T-cell (primary cell): ENCODE results near the gene SSMEM1. TPM values are rescaled to one million over a fixed set of nuclear protein-coding genes. Genes with fewer than 3 reads are reported as not detected.

Experiments
- ATAC-seq, 4 experiments: fragments of 200-7000 bp in 3 of 4; fragments of 150-1000 bp in 1 of 4; cut with Tn5 transposase; replicated peaks in 1 of 4; 1 replicate in 3 of 4; 2 replicates in 1 of 4; pipeline ENCODE4 v1.10.0; 2021; ENCODE audit warnings: moderate library complexity in 3 of 4, mild to moderate bottlenecking in 2 of 4, moderate number of reproducible peaks in 1 of 4
- CTCF ChIA-PET, 2 donors: fragments of 300-600 bp; sonication (Branson Sonifier 250); formaldehyde crosslinking; loops; one replicate each; lab custom pipeline; 2022; ENCODE audit warnings: antibody characterized with exemption in 2 of 2; lab: Charles Lee
- POLR2A ChIA-PET, 2 donors: fragments of 300-600 bp; sonication (Branson Sonifier 250); formaldehyde crosslinking; loops; one replicate each; lab custom pipeline; 2022; ENCODE audit warnings: antibody characterized with exemption in 2 of 2; lab: Charles Lee
- DNase-seq, 35 experiments: peaks; one replicate each; pipeline versions ENCODE4 v3.0.0 to v3.0.0-alpha.2; 2013 to 2023
- H3K27ac ChIP-seq: one replicate; pipeline ENCODE4 v1.5.1; 2013; ENCODE audit warnings: low read length
- H3K27me3 ChIP-seq, 2 experiments: replicated peaks in 1 of 2; 1 replicate in 1 of 2; 2 replicates in 1 of 2; pipeline versions ENCODE4 v1.6.1 to v1.7.0; 2013; ENCODE audit warnings: low read length in 1 of 2, mixed read lengths in 1 of 2; ENCODE audit not compliant: control insufficient read depth in 2 of 2, insufficient read depth in 2 of 2; ENCODE audit errors: extremely low read depth in 1 of 2
- H3K36me3 ChIP-seq, 2 donors: 1 replicate in 1 of 2; 2 replicates in 1 of 2; pipeline versions ENCODE4 v1.6.1 to v1.7.0; 2013; ENCODE audit warnings: low read length in 1 of 2; ENCODE audit not compliant: control insufficient read depth in 2 of 2, insufficient read depth in 1 of 2; ENCODE audit errors: extremely low read depth in 1 of 2
- H3K4me1 ChIP-seq, 2 experiments: 1 replicate in 1 of 2; 2 replicates in 1 of 2; pipeline versions ENCODE4 v1.6.1 to v1.7.0; 2013; ENCODE audit warnings: low read length in 2 of 2, mixed read lengths in 1 of 2; ENCODE audit not compliant: insufficient read depth in 2 of 2, control insufficient read depth in 1 of 2; ENCODE audit errors: extremely low read depth in 1 of 2
- H3K4me3 ChIP-seq, 2 donors: 1 replicate in 1 of 2; 2 replicates in 1 of 2; pipeline versions ENCODE4 v1.5.1 to v1.7.0; 2013; ENCODE audit warnings: mild to moderate bottlenecking in 2 of 2, low read length in 1 of 2, moderate library complexity in 1 of 2; ENCODE audit not compliant: control insufficient read depth in 1 of 2; ENCODE audit errors: extremely low read depth in 1 of 2
- H3K9me3 ChIP-seq: 2 replicates; pipeline ENCODE4 v1.7.0; 2013
- H3K27ac Mint-ChIP-seq, 2 donors: one replicate each; pipeline ENCODE4 v1.8.0; 2020 to 2021; ENCODE audit warnings: mild to moderate bottlenecking in 2 of 2, mixed read lengths in 2 of 2
- H3K27me3 Mint-ChIP-seq, 2 donors: one replicate each; pipeline ENCODE4 v1.8.0; 2021 to 2022; ENCODE audit warnings: mixed read lengths in 2 of 2
- H3K36me3 Mint-ChIP-seq: one replicate; pipeline ENCODE4 v1.8.0; 2021; ENCODE audit warnings: mixed read lengths
- H3K4me1 Mint-ChIP-seq, 3 donors: one replicate each; pipeline ENCODE4 v1.8.0; 2020 to 2022; ENCODE audit warnings: mixed read lengths in 3 of 3, mild to moderate bottlenecking in 1 of 3
- H3K4me3 Mint-ChIP-seq, 3 donors: one replicate each; pipeline ENCODE4 v1.8.0; 2020 to 2022; ENCODE audit warnings: mild to moderate bottlenecking in 3 of 3, mixed read lengths in 3 of 3, moderate library complexity in 3 of 3
- H3K9me3 Mint-ChIP-seq, 3 donors: one replicate each; pipeline ENCODE4 v1.8.0; 2020 to 2022; ENCODE audit warnings: mixed read lengths in 3 of 3
- WGBS: methylation state at CpG from one replicate; pipeline ENCODE4 v1.1.5; 2013; ENCODE audit warnings: missing lambda C conversion rate; ENCODE audit not compliant: insufficient coverage; 5-methylcytosine and 5-hydroxymethylcytosine counted together
- total RNA-seq, 35 experiments: library from RNA in 6 of 35; stranded (reverse) in 6 of 35; fragments of 120-200 nt in 1 of 35; gene quantifications; one replicate each; pipeline versions ENCODE4 v1.2.1 to v1.2.4 and lab custom pipeline; 2013 to 2026

The SSMEM1 gene
- total RNA-seq, 5 donors from 2014 or later (not counting 1 experiment from before 2014, with no cell fraction given) = not detected

- H3K4me1 Mint-ChIP-seq = no peaks in the 10 kb centered on the region
- H3K4me3 ChIP-seq = no peak overlapping the region
- POLR2A ChIA-PET = no interaction called here
- no peak for ATAC-seq
- no peak overlapping the region for H3K27ac Mint-ChIP-seq
- no peak for DNase-seq
- H3K4me1 ChIP-seq = no peaks in the 10 kb centered on the region
- peaks cover 9 to 19% of the 10 kb centered on the region in 2 donors for H3K27me3 Mint-ChIP-seq
- no peaks in the 10 kb centered on the region for H3K36me3 ChIP-seq
- no peak overlapping the region for H3K27ac ChIP-seq
- no peaks in the 10 kb centered on the region for H3K9me3 Mint-ChIP-seq
- no peaks in the 10 kb centered on the region for H3K36me3 Mint-ChIP-seq
- no CpG with 5 or more reads among the region's 1 CpG for WGBS
- no peaks in the 10 kb centered on the region for H3K9me3 ChIP-seq
- no peaks in the 10 kb centered on the region for H3K27me3 ChIP-seq
- CTCF ChIA-PET = no interaction called here
- no peak overlapping the region for H3K4me3 Mint-ChIP-seq
Measured at GRCh38 chr7:130216750-130217149, 9.1 kb downstream of the SSMEM1 start.

DNA sequence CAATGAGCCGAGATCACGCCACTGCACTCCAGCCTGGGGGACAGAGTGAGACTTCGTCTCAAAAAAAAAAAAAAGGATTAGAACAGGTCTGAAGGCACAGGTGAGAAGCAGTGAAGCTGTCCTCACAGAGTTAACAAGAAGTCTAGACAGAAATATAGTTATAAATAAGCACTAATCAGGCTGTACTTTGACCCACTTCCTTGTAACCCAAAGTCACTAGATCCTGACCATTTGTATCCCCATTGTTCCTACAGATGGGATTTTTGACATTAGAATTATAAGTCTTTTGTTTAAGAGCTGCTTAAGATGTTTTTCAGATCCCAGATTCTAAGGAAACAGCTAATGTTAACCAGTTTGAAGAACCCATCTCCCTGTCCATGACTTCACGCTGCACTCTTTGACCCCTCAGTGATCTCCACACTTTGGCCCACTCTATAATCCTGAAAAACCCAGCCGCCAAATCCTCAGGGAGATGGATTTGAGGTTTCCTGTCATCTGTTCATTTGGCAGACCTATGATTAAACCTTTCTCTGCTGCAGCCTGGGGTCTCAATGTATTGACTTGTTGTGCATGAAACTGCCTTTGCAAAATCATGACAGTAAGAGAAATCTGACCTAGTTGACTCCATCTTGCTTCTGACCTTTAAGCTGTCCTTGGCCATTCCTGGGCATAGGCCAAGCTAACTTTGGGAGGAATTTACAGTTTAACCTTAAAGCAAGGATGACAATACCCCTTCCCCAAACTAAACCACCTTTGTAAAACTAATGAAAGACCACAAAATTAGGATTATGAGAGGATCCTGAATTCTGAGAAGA, 11.4 kb downstream of the SSMEM1 start:
- no peak overlapping the region for H3K4me3 Mint-ChIP-seq
- no peak overlapping the region for H3K27ac Mint-ChIP-seq
- 92% methylated on average over 2 of the region's 5 CpGs for WGBS

GRCh38 chr7:130219871-130220270, 12.2 kb downstream of the SSMEM1 start:
- no peaks in the 10 kb centered on the region for H3K9me3 Mint-ChIP-seq
- H3K27me3 Mint-ChIP-seq = peaks cover 0 to 7% of the 10 kb centered on the region in 2 donors
- Histone ChIP-seq H3K27ac (no peak overlapping the region), H3K4me3 (no peak overlapping the region), H3K9me3 (no peaks in the 10 kb centered on the region), H3K27me3 (peaks cover 0 to 2% of the 10 kb centered on the region in 2 experiments), H3K4me1 (no peaks in the 10 kb centered on the region), H3K36me3 (no peaks in the 10 kb centered on the region)
- ATAC-seq (no peak), DNase-seq (no peak)
- H3K4me1 Mint-ChIP-seq = no peaks in the 10 kb centered on the region
- ChIA-PET POLR2A (no interaction called here), CTCF (no interaction called here)
- H3K36me3 Mint-ChIP-seq = no peaks in the 10 kb centered on the region
- H3K4me3 Mint-ChIP-seq = no peak overlapping the region
- WGBS = 80% methylated on average over 8 of the region's 9 CpGs
- H3K27ac Mint-ChIP-seq = no peak overlapping the region

More for the DNA sequence above, 11.4 kb downstream of the SSMEM1 start:
- DNase-seq (no peak), ATAC-seq (no peak)
- no peak overlapping the region for H3K27ac ChIP-seq
- Mint-ChIP-seq H3K36me3 (no peaks in the 10 kb centered on the region), H3K27me3 (peaks cover 3 to 9% of the 10 kb centered on the region in 2 donors), H3K4me1 (no peaks in the 10 kb centered on the region), H3K9me3 (no peaks in the 10 kb centered on the region)
- ChIA-PET POLR2A (interaction anchor here (0.6 to 0.7 kb wide), 3 partner anchors 284 to 1198 kb away, joined by 3 to 4 read pairs (median 4); no protein-coding TSS in a partner anchor), CTCF (interaction anchor here in 1 of 2 donors (0.9 kb wide), 1 partner anchor 26 kb away, joined by 3 read pairs; no protein-coding TSS in a partner anchor)
- no peak overlapping the region for H3K4me3 ChIP-seq
- no peaks in the 10 kb centered on the region for H3K4me1 ChIP-seq
- H3K27me3 ChIP-seq = peaks cover 0 to under 1% of the 10 kb centered on the region in 2 experiments
- no peaks in the 10 kb centered on the region for H3K36me3 ChIP-seq
- H3K9me3 ChIP-seq = no peaks in the 10 kb centered on the region

- Mint-ChIP-seq H3K9me3 (no peaks in the 10 kb centered on the region), H3K4me1 (no peaks in the 10 kb centered on the region), H3K27ac (no peak overlapping the region), H3K36me3 (no peaks in the 10 kb centered on the region), H3K4me3 (no peak overlapping the region), H3K27me3 (peaks cover 0 to 7% of the 10 kb centered on the region in 2 donors)
- WGBS = 97% methylated on average over 3 of the region's 4 CpGs
- H3K36me3 ChIP-seq = no peaks in the 10 kb centered on the region
- no peak overlapping the region for H3K27ac ChIP-seq
- DNase-seq (no peak), ATAC-seq (no peak)
- H3K4me3 ChIP-seq = no peak overlapping the region
- no peaks in the 10 kb centered on the region for H3K4me1 ChIP-seq
- POLR2A ChIA-PET = no interaction called here
- peaks cover 0 to 2% of the 10 kb centered on the region in 2 experiments for H3K27me3 ChIP-seq
- CTCF ChIA-PET = no interaction called here
- H3K9me3 ChIP-seq = no peaks in the 10 kb centered on the region
Measured at GRCh38 chr7:130221746-130222145, 14.1 kb downstream of the SSMEM1 start.

DNA sequence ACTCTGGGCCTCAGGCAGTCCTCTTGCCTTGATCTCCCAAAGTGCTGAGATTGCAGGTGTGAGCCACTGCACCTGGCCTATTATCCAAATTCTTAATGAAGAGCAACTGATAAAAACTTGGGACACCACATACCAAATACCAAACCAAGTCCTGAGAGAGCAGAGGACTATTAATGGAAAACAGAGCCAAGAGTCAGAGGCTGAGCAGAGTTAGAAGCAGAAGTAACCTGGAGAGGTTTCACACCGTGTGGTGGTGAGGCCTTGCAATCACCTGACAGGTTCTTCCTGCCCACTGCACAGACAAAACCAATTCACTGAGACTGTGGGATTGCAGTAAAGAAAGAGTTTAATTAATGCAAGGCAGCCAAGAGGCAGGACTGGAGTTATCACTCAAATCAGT, 16.0 kb downstream of the SSMEM1 start:
- Mint-ChIP-seq H3K4me3 (no peak overlapping the region), H3K36me3 (no peaks in the 10 kb centered on the region), H3K4me1 (no peaks in the 10 kb centered on the region), H3K9me3 (no peaks in the 10 kb centered on the region), H3K27me3 (peaks cover 0 to 7% of the 10 kb centered on the region in 2 donors), H3K27ac (no peak overlapping the region)
- DNase-seq (no peak), ATAC-seq (no peak)
- Histone ChIP-seq H3K4me1 (no peaks in the 10 kb centered on the region), H3K4me3 (no peak overlapping the region), H3K36me3 (no peaks in the 10 kb centered on the region), H3K27me3 (peaks cover 0 to 2% of the 10 kb centered on the region in 2 experiments), H3K27ac (no peak overlapping the region), H3K9me3 (no peaks in the 10 kb centered on the region)
- WGBS = no CpG with 5 or more reads among the region's 1 CpG
- POLR2A ChIA-PET = no interaction called here
- CTCF ChIA-PET = no interaction called here

DNA sequence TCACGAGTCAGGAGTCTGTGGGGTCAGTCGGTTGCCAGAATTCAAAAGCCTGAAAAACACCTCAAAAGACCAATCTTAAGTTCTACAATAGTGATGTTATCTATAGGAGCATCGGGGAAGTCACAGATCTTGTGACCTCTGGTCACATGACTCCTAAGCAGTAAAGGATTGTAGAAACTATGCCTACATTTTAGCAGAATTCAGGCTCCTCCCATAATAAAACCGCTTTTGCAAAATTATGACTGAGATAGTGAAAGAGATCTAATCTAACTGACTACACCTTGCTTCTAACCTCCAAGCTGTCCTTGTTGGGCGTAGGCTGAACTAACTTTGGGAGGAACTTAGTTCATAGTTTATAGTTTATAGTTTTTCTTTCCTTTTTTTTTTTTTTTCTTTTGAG, 16.6 kb downstream of the SSMEM1 start:
- no peak overlapping the region for H3K4me3 Mint-ChIP-seq
- no peaks in the 10 kb centered on the region for H3K9me3 ChIP-seq
- CTCF ChIA-PET = interaction anchor here in 1 of 2 donors (0.8 kb wide), 1 partner anchor 16 kb away, joined by 4 read pairs; no protein-coding TSS in a partner anchor
- H3K27ac ChIP-seq = no peak overlapping the region
- H3K27me3 Mint-ChIP-seq = peaks cover 0 to 7% of the 10 kb centered on the region in 2 donors
- no CpG with 5 or more reads among the region's 5 CpGs for WGBS
- no peaks in the 10 kb centered on the region for H3K4me1 ChIP-seq
- H3K36me3 ChIP-seq = no peaks in the 10 kb centered on the region
- peaks cover 0 to 2% of the 10 kb centered on the region in 2 experiments for H3K27me3 ChIP-seq
- no peak overlapping the region for H3K4me3 ChIP-seq
- no peak overlapping the region for H3K27ac Mint-ChIP-seq
- H3K4me1 Mint-ChIP-seq = no peaks in the 10 kb centered on the region
- DNase-seq (no peak), ATAC-seq (no peak)
- no peaks in the 10 kb centered on the region for H3K36me3 Mint-ChIP-seq
- POLR2A ChIA-PET = no interaction called here
- H3K9me3 Mint-ChIP-seq = no peaks in the 10 kb centered on the region
